K562 (cell line): ENCODE data around the gene SMIM29. TPM values are rescaled to one million over a fixed set of nuclear protein-coding genes. Genes with fewer than 3 reads are reported as not detected.

Experiments
- ARID4B ChIP-seq: sonication (generic); formaldehyde crosslinking; IDR thresholded peaks from 2 replicates; pipeline ENCODE4 v1.8.0; 2022; ENCODE audit warnings: mild to moderate bottlenecking, missing genetic modification reagents
- BDP1 ChIP-seq: IDR thresholded peaks from 3 replicates; pipeline ENCODE4 v1.6.1; 2011; ENCODE audit not compliant: insufficient read length, insufficient read depth
- CBX3 ChIP-seq, 2 experiments: IDR thresholded peaks; 1 replicate in 1 of 2; 2 replicates in 1 of 2; pipeline ENCODE4 v1.6.1; 2012; ENCODE audit warnings: inconsistent platforms in 2 of 2, low read length in 2 of 2, borderline replicate concordance in 1 of 2, control low read depth in 1 of 2
- CHD4 ChIP-seq: fragments of 200-600 bp; sonication (generic); IDR thresholded peaks from 3 replicates; pipeline ENCODE4 v1.6.1; 2012; ENCODE audit warnings: low read depth, mild to moderate bottlenecking, mixed read lengths, low read length, inconsistent platforms; ENCODE audit not compliant: insufficient read depth, insufficient replicate concordance, poor library complexity, severe bottlenecking
- CTBP1 ChIP-seq: fragments of 450-650 bp; IDR thresholded peaks from 2 replicates; pipeline ENCODE4 v1.6.1; 2016; ENCODE audit warnings: borderline replicate concordance
- ELF1 ChIP-seq: fragments of 200-800 bp; sonication (Bioruptor generic); IDR thresholded peaks from 2 replicates; pipeline ENCODE4 v1.6.1; 2016; ENCODE audit warnings: missing genetic modification characterization, missing compliant biosample characterization
- ETV5 ChIP-seq: sonication (generic); formaldehyde crosslinking; IDR thresholded peaks from 2 replicates; pipeline ENCODE4 v1.4.0; 2020; ENCODE audit warnings: low read depth, mild to moderate bottlenecking, missing genetic modification reagents
- HMBOX1 ChIP-seq: sonication (generic); IDR thresholded peaks from 2 replicates; pipeline ENCODE4 v1.6.1; 2016
- HMG20B ChIP-seq: fragments of 250-450 bp; sonication (Bioruptor Pico); IDR thresholded peaks from 2 replicates; pipeline ENCODE4 v1.5.0; 2021; ENCODE audit warnings: mild to moderate bottlenecking
- MIER1 ChIP-seq: fragments of 450-650 bp; IDR thresholded peaks from 2 replicates; pipeline ENCODE4 v1.6.1; 2016; ENCODE audit warnings: antibody characterized with exemption, mild to moderate bottlenecking, low read depth
- NFXL1 ChIP-seq: fragments of 450-650 bp; formaldehyde crosslinking; IDR thresholded peaks from 2 replicates; pipeline ENCODE4 v1.4.0; 2021; ENCODE audit warnings: mild to moderate bottlenecking
- RBM39 ChIP-seq: fragments of 200-400 bp; formaldehyde crosslinking; optimal IDR thresholded peaks from 2 replicates; pipeline ENCODE3; 2018; ENCODE audit warnings: low read depth, low read length
- RFX7 ChIP-seq: fragments of 250-450 bp; sonication (Bioruptor Pico); IDR thresholded peaks from 2 replicates; pipeline ENCODE4 v1.5.1; 2021; ENCODE audit warnings: mild to moderate bottlenecking
- RNF2 ChIP-seq: sonication (generic); IDR thresholded peaks from 2 replicates; pipeline ENCODE4 v1.6.1; 2016
- STAT5A ChIP-seq: IDR thresholded peaks from 2 replicates; pipeline ENCODE4 v1.6.1; 2012; ENCODE audit warnings: low read length, inconsistent platforms, borderline replicate concordance
- THRA ChIP-seq: fragments of 450-650 bp; IDR thresholded peaks from 2 replicates; pipeline ENCODE4 v1.6.1; 2017; ENCODE audit warnings: mild to moderate bottlenecking, moderate library complexity
- TRIM24 ChIP-seq, 2 experiments: fragments of 450-650 bp; IDR thresholded peaks; 2 replicates each; pipeline ENCODE4 v1.6.1; 2016
- WHSC1 ChIP-seq: IDR thresholded peaks from one replicate; pipeline ENCODE4 v1.6.1; 2012; ENCODE audit warnings: low read length, control low read depth, inconsistent platforms
- ZBED1 ChIP-seq: IDR thresholded peaks from 2 replicates; pipeline ENCODE4 v1.6.1; 2014
- ZBTB43 ChIP-seq: sonication (generic); formaldehyde crosslinking; IDR thresholded peaks from 2 replicates; pipeline ENCODE4 v1.8.0; 2023; ENCODE audit warnings: mild to moderate bottlenecking, missing genetic modification reagents
- ZNF184 ChIP-seq: sonication (generic); formaldehyde crosslinking; IDR thresholded peaks from 2 replicates; pipeline ENCODE4 v1.5.0; 2020; ENCODE audit warnings: missing genetic modification reagents
- ZNF76 ChIP-seq: fragments of 250-450 bp; sonication (Bioruptor Pico); IDR thresholded peaks from 2 replicates; pipeline ENCODE4 v1.4.0; 2020; ENCODE audit warnings: mild to moderate bottlenecking, moderate library complexity, borderline replicate concordance
- polyA plus RNA-seq, 8 experiments: library from polyadenylated mRNA; depleted of rRNA in 4 of 8; stranded (reverse) in 5 of 8; unstranded in 3 of 8; fragments of >200 nt; fragmentation: Nextera tagmentation in 2 of 8; fragmentation: Illumina TruSeq in 1 of 8; extraction: Ambion mirVana in 2 of 8; extraction: Trizol in 1 of 8; gene quantifications; 2 replicates each; pipeline versions ENCODE4 v1.2.1 to v1.2.3, GENCODE V29; 2011 to 2014; ENCODE audit warnings: inconsistent platforms in 1 of 8, missing spikeins in 1 of 8
- total RNA-seq, 7 experiments: library from RNA; depleted of rRNA in 6 of 7; stranded (reverse); fragments of >200 nt in 6 of 7; fragmentation: Illumina TruSeq in 2 of 7; extraction: Trizol in 2 of 7; gene quantifications; 2 replicates each; pipeline versions ENCODE4 v1.2.1 to v1.2.3, GENCODE V29; 2011 to 2021; ENCODE audit warnings: low replicate concordance in 1 of 7

Gene SMIM29
- total and polyA plus RNA-seq, 9 of the 15 experiments (the other 6 are each of a cell fraction or from before 2014, with no cell fraction given), result 6.5 to 36.7 (median 20.9) TPM

GRCh38 chr6:34237722-34238584, 10.9 kb downstream of the SMIM29 start (continued):
- TF ChIP-seq HMBOX1 (no peak), ZNF184 (CRISPR knock-in tag) (no peak), CHD4 (no peak), ZBTB43 (CRISPR knock-in tag) (peak; percentile 94), NFXL1 (no peak), MIER1 (no peak), ELF1 (tag) (peak; percentile 77), CTBP1 (peak; percentile 91), ZNF76 (CRISPR knock-in tag) (no peak; the same call in 1 of the 2 replicates), HMG20B (CRISPR knock-in tag) (no peak), RBM39 (peak; percentile 23), ETV5 (peak; percentile 87), WHSC1 (no peak), THRA (no peak), RFX7 (CRISPR knock-in tag) (no peak), ZBED1 (0 out of 2 replicates have a peak, but pooled peaks have one; percentile 41), CBX3 (IDR thresholded peaks at IDR 0.05; ENCODE audit: borderline replicate concordance in 1 of 2, low read length in 2 of 2) (peak in 1 of 2 experiments; percentile 83; a peak in 2 of 3 replicates), BDP1 (no peak), RNF2 (peak; percentile 92), TRIM24 (IDR thresholded peaks at IDR 0.05) (peak in 1 of 2 experiments; percentile 64; a peak in 2 of 4 replicates), ARID4B (CRISPR knock-in tag) (peak; percentile 97), STAT5A (no peak)
